GM18505 (cell line): ENCODE data around the gene PHLDB3.

Source experiments
- ATAC-seq: cut with Tn5 transposase; IDR thresholded peaks from one replicate; pipeline ENCODE4 v1.9.1; 2021; ENCODE audit not compliant: unreplicated experiment
- POLR2A ChIP-seq: IDR thresholded peaks from 4 replicates; pipeline ENCODE4 v1.6.1; 2011; ENCODE audit warnings: borderline replicate concordance; ENCODE audit not compliant: insufficient read depth, insufficient read length; ENCODE audit errors: extremely low read depth

PHLDB3 gene

DNA sequence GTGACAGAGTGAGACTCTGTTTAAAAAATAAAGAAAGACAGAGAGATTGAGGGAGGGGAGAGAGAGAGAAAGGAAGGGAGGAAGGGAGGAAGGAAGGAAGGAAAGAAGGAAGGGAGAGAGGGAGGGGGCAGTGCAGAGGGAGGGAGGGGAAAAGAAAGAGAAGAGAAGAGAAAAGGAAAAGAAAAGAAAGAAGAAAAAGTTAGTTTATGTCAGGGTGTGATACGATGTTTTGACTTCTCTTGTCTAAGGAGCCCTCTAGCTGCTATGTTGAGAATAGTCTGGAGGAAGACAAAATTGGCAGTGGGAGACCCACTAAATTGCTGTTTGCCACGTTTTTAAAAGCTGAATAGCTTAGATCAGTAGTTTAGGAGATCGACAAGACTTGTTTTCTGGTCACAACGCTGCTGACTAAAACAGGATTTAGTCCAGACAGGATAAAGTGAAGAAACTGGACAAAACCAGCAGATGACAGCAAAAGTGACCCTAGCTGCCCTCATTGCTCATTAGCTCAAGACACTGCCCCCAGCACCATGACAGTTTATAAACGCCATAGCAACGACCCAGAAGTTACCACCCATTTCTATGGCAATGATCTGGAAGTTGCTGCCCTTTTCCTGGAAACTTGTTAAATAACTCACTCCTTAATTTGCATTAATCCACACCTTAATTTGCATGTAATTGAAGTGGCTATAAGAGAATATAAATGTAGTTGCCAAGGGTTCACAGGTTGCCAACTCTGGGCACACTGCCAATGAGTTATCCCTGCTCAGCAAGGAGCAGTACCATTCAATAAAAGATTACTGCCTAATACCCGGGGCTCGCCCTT, 78.8 kb downstream of the PHLDB3 start:
- TF ChIP-seq POLR2A, result no peak
- no peak for ATAC-seq
